NOMO-1 treated with DMSO at 0.1 percent for 48 hours (cell line): ENCODE measurements around the gene TNS4.

Source experiments
- DNase-seq: peaks from one replicate; lab custom pipeline; 2025; ENCODE audit not compliant: unreplicated experiment; lab: John Stamatoyannopoulos, UW

Gene TNS4

DNA sequence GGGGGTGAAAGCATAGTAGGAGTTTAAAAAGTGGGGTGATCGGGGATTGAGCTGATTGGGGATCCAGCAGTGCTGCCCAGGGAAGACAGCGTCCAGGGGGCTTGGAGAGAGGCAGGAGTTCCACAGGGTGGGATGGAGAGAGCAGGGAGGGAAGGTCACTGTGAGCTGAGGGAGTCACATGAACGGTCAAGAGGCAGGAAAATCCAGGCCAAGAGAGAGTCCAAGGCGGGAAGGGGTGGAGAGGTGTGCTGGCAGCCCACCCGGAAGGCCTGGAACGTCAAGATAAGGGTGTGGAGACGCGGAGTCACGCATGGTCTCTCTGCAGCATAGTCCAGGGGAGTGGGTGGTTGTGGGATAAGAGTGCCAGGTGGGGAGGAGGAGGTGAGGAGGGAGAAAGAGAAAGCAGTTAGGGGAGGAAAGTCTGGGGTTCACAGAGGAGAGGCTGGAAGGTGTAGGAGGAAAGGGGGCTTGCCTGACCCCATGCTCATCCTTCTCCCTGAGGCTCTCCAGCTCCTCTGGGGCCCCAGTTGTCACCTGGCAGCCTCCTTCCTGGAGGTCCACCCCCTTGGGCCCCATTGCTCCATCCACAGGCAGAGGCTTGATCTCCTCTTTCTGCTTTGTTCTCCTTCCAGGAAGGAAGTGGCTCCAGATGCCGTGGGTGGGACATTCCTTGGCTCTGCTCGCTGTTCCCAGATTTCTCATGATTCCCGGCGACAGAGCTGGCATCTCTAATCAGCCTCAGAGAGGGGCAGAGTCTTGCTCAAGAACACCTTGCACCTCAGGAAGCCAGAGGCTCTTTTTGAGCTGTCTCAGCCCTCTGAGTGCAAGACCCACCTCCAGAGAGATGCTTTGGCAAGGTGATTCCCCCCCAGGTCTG lies 35.1 kb upstream of the TNS4 start:
- no peak for DNase-seq

DNA sequence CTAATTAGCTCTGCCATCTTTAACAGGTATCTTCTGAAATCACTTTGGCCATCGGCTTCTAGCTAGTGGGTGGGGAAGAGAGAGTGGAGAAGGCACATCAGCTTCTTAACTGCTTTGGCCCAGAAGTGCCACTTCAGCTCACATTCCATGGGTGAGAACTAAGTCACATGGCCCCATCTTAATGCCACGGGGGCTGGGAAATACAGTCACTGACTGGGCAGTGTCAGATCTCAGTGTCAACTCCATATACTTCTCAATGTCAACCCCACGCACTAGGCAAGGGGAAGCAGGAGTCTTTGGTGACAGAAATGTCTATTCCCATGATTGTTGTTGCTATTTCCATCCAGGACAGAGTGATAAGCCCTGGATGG lies 34.5 kb upstream of the TNS4 start:
- no peak for DNase-seq

DNA sequence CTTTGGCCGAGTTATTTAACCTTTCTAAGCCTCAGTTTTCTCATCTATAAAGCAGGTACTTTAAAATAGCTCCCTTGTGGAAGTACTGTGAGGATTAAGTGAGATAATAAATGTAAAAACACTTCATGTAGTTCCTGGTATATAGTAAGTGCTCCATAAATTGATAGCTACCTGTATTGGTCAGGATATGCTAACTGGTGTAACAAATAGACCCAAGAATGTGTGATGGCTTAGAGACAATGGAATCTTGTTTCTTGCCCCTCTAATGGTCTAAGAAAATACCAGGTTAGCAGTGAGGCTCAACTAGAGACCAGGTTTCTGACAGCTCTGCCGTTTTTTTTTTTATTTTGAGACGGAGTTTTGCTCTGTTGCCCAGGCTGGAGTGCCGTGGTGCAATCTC lies 34.0 kb upstream of the TNS4 start:
- no peak for DNase-seq

DNA sequence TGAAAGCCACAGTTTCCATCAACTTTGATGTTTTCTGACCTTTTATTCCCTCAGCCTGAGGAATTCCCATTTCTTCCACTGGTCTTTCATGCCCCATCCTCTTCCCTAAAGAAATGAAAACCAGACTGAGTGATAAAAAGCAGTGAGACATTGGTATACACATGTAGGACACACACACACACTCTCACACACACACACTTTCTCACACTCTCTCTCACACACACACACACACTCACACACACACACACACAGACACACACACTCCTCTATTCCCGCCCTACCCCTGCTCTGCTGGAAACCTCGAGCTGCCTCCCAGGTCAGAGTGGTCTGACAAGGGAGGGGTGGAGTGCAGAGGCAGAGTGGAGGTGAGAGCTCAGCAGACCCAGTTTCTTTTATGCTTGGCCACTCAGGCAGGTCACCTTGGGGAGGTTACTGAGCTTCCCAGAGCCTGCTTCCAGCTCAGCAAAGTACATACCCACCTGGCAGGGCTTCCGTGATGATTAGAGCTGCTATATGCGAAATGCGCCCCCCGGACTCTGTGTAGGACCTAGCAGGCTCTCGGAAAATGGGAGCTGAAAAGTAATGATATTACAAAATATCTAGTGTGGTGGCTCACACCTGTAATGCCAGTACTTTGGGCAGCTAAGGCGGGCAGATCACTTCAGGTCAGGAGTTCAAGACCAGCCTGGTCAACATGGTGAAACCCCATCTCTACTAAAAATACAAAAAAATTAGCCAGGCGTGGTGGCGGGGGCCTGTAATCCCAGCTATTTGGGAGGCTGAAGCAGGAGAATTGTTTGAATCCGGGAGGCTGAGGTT lies 33.2 kb upstream of the TNS4 start:
- no peak for DNase-seq

DNA sequence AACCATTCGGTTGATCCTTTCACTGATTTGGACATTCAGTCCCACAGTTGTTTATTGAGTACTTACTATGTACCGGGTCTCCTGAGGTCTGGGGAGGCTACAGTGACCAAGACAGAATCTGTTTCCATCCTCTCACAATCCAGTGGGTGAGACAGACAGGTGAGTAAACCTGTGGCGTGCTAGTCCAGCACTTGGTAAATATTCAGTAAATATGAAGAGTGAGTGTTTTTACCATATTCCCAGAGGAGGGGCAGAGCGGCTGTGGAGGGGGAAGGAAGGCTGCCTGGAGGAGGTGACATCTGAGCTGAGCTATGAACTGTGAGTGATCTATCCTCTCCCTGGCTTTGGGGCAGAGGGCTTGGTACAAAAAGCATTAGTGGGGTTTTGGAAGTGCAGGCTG lies 32.5 kb upstream of the TNS4 start:
- no peak for DNase-seq

DNA sequence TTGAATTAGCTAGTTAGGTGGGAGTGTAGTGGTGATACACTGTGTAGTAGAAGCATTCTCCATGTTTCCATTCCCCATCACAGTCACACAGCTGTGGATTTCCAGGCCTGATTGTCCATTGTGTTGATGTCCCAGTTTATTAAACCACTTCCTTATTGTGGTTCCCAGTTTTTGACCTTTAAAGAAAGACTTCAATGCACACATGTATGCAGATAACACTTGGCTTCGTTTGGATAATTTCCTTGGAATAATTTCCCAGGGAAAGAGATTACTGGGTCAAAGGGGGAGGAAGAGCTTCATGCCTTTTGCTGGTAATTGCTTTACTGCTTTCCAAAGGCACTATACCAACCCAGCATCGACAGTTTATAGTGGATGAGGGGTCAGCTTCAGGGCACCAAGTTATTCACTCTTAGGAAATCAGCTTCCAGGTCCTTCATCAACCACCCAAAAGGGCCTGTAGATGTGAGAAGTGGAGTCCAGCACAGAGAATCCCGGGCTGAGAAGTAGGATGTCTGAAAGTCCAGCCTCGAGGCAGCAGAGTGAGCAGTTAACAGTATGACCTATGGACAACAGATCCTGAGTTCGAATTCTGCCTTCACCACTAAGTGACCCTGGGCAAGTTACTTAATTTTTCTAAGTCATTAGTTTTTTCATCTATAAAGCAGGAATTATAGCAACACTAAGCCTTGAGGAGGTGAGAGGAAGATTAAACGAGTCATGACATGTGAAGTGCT lies 31.3 kb upstream of the TNS4 start:
- no peak for DNase-seq

DNA sequence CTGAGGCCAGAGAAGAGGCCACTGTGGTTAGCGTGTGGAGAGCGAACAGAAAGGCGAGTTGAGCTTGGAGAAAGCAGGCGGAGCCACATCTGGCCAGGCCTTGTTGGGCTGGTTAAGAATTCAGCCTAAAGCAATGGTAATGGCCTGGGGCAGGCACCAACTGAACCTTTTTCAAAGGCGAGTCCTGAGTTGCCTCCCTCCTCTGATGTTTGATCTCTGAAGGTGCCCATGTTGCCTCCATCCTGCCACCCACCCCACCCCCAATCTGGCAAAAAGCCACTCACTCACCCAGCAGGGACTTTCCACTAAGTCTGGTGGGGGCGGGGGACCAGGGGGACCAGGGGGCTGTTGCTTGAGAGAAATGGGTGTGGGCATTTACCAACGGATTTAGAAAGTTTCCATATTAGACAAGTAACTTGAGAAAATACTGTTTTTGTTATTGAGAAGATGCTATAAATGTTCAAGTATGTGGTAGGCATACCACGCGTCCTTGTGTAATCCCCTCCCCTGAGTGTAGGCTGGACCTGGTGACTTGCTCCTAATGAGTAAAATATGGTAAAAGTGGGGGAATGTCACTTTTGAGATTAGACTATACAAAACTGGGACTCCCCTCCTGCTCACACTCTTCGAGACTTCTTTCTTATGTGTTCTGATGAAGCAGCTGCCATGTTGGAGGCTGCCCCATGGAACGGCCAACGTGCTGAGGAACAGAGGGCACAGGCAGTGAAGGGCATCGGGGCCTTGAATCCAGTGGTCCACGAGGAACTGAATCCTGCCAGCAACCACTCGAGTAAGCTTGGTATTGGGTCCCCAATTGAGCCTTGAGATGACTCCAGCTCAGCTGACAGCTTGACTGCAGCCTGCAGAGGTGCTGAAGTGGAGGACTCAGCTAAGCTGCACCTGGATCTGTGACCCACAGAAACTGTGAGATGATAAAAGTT lies 29.9 kb upstream of the TNS4 start:
- DNase-seq, result no peak

DNA sequence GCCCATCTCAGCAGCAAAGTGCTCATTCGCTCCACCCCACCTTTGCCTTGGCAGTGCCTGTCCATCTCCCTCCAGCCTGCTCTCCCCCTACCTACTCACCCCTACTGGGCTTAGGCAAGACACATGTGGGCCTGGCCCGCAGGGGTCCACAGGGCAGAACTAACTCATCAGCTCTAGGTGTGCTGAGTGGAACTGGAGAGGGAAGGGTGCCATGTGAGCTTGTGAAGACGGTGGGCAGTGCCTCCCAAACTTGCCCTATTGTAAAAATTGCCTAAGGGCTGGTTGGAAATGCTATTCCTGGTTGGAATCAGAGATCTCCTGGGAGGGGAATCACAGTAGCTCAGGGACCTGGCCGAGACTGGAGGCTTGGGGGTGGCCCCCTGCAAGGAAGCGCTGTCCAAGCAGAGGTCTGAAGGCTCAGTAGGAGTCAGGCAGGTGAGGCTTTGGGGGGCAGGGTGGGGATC lies 29.1 kb upstream of the TNS4 start:
- no peak for DNase-seq

DNA sequence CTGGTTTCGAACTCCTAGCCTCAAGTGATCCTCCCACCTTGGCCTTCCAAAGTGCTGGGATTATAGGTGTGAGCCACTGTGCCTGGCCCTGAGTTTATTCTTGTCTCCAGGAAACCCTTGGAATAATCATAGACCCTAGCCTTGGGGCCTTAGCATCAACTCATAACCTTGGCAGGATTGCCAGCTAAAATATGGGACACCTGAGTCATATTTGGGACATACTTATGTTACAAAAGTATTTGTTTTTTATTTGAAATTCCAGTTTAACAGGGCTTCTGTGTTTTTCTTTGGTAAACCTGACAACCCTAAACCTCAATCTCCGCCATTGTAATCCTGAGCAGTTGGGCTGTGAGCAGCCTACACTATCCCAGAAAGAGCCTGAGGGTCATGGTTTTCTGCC lies 28.6 kb upstream of the TNS4 start:
- no peak for DNase-seq

DNA sequence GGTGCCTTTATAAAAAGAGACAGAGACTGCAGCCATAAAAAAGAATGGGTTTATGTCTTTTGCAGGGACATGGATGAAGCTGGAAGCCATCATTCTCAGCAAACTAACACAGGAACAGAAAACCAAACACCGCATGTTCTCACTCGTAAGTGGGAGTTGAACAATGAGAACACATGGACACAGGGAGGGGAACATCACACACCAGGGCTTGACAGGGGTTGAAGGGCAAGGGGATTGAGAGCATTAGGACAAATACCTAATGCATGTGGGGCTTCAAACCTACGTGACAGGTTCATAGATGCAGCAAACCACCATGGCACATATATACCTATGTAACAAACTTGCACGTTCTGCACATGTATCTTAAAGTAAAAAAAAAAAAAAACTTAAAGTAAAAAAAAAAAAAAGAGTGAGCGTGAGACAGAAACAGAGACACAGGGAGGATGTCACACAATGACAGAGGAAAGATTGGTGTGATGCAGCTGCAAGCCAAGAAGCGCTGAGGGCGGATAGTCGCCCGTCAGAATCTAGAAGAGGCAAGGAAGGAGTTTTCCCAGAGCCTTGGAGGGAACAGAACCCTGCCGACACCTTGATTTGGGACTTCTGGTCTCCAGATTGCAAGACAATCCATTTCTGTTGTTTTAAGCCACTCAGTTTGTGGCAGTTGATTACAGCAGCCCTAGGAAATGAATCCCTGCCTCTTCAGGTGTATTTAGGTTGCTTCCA lies 27.4 kb upstream of the TNS4 start:
- DNase-seq, result no peak

DNA sequence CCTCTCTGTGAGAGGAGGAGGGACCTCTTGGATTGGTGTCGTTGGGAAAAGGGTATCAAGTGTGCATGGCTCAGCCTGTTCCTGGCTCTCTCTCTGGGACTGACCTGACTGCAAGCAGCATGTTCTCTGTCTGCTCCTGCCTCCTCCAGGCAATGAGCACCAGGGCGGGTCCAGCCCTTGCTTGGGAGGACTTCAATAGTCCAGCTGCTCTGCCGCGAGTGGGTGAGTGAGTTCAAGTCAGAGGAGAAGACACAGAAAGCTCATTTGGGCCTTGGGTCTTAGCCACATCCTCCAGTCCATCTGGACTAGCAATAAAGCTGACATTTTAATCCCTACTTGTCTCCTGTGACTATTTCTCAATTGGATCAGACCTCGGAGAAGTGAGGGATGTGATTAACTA lies 25.2 kb upstream of the TNS4 start:
- DNase-seq, result no peak

DNA sequence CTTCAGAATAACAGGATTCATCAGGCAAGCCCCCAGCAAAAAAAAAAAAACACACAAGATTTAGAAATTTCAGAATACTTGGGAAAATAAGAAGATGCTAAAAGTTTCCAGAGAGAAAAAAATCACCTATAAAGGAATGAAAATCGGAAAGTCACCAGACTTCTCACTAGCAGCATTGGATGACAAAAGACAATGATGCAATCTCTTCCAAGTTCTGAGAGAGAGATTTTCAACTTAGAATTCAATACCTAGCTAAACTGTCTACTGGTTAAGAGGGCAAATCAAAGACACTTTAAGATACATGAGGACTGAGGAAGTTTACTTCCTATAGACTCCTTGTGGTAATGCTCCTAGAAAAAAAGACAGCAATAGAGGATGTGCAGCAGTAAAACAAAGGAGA lies 23.9 kb upstream of the TNS4 start:
- no peak for DNase-seq

DNA sequence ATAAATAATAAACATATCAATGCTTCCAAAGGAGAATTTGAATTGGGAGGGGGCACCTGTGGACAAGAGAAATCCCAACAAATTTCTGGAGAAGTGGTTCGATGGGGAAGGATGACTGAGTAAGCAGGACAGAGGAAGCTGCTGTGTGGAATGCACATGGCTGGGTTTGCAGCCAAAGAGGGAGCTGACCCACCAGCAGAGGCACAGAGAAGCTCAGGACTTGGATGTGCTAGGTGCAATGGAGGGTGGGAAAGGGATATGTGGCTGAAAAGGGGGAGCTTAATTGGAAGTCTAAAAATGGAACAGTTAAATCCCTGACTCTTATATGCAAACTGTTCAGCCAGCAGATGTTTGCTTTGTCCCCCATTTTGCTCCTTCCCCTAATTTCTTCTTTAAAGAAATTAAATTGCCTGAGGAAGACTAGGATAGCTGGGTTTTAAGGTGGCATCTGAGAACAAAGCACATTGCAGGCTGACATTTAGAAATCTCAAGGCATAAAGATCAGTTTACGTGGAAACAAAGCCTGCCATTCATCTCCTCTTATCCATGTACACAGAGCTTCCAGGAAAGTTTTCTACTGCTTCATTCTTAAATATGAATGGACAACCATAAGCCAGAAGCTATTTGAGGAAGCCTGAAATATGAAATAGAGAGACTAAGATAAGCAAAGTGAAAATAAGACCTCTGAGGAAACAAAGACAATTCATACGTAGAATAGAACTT lies 23.0 kb upstream of the TNS4 start:
- DNase-seq, result no peak

DNA sequence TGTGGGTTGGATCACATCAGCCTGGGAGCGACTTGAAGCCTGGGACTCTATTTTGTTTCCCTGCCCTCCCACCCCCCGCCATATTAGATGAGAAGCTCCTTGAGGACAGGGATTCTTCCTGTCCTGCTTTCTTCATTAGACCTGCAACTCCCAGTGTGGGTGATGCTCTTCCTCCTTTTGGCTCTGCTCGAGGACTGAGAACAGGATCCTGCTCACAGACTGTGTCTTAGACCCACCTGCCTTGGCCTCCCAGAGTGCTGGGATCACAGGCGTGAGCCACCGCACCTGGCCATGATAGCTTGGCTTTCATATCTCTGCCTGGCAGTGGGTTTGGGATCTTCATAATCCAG lies 21.5 kb upstream of the TNS4 start:
- no peak for DNase-seq

DNA sequence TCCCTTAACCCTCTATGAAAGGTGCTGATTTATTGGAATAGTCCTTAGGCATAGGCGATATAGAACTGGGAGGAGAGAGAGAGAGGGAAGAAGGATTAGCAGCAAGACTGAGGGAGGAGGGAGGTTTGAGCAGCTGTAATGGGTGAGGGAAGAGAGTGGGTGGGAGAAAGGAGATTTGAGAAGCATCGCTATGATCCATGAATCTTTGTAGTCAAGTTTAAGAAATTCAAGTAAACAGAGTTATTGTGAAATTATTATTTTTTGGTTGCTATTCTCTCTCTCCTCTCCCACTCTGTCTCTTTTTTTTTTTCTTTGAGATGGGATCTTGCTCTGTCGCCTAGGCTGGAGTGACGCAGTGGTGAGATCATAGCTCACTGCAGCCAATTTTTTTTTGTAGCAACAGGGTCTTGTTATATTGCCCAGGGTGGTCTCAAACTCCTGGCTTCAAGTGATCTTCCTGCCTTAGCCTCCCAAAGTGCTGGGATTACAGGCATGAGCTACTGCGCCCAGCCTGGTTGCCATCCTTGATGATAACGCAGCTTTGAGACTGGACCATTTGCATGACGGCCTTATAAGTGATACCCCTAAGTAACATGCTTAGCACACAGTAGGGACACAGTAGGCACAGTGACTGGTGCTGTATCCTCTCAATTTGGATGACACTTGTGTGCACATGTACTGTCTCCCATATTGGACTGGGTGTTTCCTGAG lies 21.0 kb upstream of the TNS4 start:
- no peak for DNase-seq

DNA sequence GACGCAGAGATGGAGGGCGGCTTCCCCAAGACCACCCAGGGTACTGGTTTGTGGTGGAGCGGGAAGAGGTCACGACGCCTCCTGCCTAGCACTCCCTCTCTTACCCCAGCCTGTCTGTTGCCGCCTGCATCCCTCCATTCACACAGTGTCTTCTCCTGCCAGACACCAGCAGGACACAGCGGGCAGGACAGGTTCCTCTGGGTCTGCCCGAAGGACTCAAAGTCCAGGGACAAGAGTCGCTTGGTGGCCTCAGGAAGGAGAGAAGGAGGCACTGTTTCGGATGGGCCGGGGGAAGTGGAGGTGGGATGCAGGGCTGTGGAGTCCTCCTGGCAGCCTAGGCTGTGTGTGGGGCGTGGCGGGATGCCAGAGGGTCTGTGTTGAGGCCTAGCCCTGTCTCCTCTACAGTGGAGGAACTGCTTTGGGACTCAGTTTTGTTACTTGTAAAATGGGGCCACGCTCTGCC lies 19.6 kb upstream of the TNS4 start:
- no peak for DNase-seq

DNA sequence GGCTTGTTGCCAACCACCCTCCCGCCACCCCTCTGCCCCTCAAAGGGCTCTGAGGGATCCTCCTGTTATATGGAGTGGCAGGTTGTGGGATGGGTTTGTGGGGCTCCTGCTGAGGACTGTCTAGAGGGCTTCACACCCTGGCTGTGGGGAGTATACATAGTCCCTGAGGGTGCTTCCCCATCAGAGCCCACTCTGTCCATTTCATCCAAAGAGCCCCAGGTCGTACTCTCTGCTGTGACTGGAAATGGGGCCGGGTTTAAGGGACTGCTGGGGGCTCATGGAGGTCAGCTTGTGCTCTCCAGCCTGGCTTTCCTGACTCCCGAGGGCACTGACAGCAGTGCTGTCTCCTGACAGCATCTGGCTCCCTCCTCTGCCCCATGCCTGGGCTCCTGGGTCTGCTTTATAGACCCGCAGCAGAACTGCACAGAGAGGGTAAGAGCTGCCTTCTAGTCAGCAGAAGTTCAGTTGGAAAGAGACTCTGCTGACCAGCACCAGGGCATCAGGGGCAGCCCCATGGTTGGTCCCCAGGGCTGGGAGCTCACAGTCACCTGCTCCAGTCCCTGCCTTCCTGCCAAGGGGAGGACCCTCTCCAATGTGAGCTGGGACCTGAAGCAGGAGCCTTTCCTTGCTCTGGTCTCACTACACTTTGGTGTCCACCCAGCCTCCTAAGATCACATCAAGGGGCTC lies 17.8 kb upstream of the TNS4 start:
- no peak for DNase-seq
